Suprapubic skin (tissue), 4 donors: ENCODE measurements around the gene ARHGAP4. TPM values are rescaled to one million over a fixed set of nuclear protein-coding genes. Genes with fewer than 3 reads are reported as not detected.

Experiments used
- DNase-seq, 2 donors: peaks; one replicate each; pipeline ENCODE4 v3.0.0-alpha.2; 2019; ENCODE audit warnings: low spot score in 2 of 2
- H3K27ac ChIP-seq: fragments of 200-600 bp; sonication (generic); one replicate; pipeline ENCODE4 v1.5.1; 2019
- H3K27me3 ChIP-seq: fragments of 200-600 bp; sonication (generic); one replicate; pipeline ENCODE4 v1.5.1; 2019
- H3K36me3 ChIP-seq: fragments of 200-600 bp; sonication (generic); one replicate; pipeline ENCODE4 v1.5.1; 2019
- H3K4me1 ChIP-seq: fragments of 200-600 bp; sonication (generic); one replicate; pipeline ENCODE4 v1.5.1; 2019
- H3K4me3 ChIP-seq: fragments of 200-600 bp; sonication (generic); one replicate; pipeline ENCODE4 v1.5.1; 2019; ENCODE audit warnings: mild to moderate bottlenecking
- H3K9me3 ChIP-seq: fragments of 200-600 bp; sonication (generic); one replicate; pipeline ENCODE4 v1.5.1; 2019
- EP300 ChIP-seq: sonication (generic); formaldehyde crosslinking; IDR thresholded peaks from one replicate; pipeline ENCODE4 v1.6.1; 2017; ENCODE audit warnings: antibody characterized with exemption
- POLR2A ChIP-seq, 2 donors: fragments of 450-650 bp; IDR thresholded peaks; one replicate each; pipeline ENCODE4 v1.6.1; 2017; ENCODE audit warnings: antibody characterized with exemption in 2 of 2, mild to moderate bottlenecking in 2 of 2, moderate library complexity in 2 of 2
- POLR2AphosphoS5 ChIP-seq, 3 donors: sonication (generic); formaldehyde crosslinking; IDR thresholded peaks; one replicate each; pipeline ENCODE4 v1.6.1; 2017; ENCODE audit warnings: antibody characterized with exemption in 3 of 3
- WGBS: methylation state at CpG from one replicate; pipeline ENCODE4 v1.1.5; 2018; 5-methylcytosine and 5-hydroxymethylcytosine counted together
- total RNA-seq, 4 donors: library from RNA; depleted of rRNA; stranded (reverse); fragments of >200 nt; gene quantifications; one replicate each; pipeline ENCODE4 v1.1.0, GENCODE V29; 2016
- TF ChIP-seq, protein P1 (sequence below), 2 donors: fragments of 200-600 bp in 1 of 2; fragments of 450-650 bp in 1 of 2; sonication (generic) in 1 of 2; IDR thresholded peaks; one replicate each; pipeline ENCODE4 v1.5.1; 2016 to 2019; ENCODE audit warnings: antibody characterized with exemption in 2 of 2, mild to moderate bottlenecking in 1 of 2, moderate library complexity in 1 of 2

ARHGAP4 gene
- total RNA-seq, 4 donors from 2014 or later: 4.8 to 17.6 (median 9.6) TPM

DNA sequence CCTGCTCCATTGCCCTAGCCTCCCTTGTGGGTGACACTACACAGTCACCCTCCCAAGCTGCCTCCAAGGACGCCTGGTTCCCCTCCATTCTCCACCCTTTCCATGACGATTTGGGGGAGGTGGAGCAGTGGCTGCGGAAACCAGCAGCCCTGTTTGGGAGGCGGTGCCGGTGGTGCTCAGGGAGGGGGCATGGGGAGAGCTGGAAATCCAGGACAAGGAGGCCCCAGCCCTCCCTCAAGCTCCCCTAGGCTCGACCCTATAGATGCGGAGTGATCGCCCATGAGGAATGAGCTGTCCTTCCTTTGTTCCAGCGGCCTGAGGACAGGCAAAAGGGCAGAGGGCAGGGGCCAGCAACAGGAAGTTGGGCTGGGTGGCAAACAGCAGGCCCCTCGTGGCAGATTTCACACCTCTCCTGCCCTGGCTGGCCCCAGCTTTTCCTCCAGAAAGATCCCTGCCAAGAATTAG is 22.0 kb upstream of the ARHGAP4 start:
- no peak for DNase-seq
- no peak overlapping the region for H3K27ac ChIP-seq
- H3K36me3 ChIP-seq: peaks cover 41% of the 10 kb centered on the region
- no peaks in the 10 kb centered on the region for H3K9me3 ChIP-seq
- TF ChIP-seq, protein P1, sequence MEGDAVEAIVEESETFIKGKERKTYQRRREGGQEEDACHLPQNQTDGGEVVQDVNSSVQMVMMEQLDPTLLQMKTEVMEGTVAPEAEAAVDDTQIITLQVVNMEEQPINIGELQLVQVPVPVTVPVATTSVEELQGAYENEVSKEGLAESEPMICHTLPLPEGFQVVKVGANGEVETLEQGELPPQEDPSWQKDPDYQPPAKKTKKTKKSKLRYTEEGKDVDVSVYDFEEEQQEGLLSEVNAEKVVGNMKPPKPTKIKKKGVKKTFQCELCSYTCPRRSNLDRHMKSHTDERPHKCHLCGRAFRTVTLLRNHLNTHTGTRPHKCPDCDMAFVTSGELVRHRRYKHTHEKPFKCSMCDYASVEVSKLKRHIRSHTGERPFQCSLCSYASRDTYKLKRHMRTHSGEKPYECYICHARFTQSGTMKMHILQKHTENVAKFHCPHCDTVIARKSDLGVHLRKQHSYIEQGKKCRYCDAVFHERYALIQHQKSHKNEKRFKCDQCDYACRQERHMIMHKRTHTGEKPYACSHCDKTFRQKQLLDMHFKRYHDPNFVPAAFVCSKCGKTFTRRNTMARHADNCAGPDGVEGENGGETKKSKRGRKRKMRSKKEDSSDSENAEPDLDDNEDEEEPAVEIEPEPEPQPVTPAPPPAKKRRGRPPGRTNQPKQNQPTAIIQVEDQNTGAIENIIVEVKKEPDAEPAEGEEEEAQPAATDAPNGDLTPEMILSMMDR (IDR thresholded peaks at IDR 0.05): no peak
- TF ChIP-seq POLR2A (IDR thresholded peaks at IDR 0.05): no peak
- no peak for TF ChIP-seq EP300
- no peak for TF ChIP-seq POLR2AphosphoS5 (IDR thresholded peaks at IDR 0.05)
- 79% methylated on average over 10 of the region's 10 CpGs for WGBS
- H3K4me3 ChIP-seq: no peak overlapping the region
- no peaks in the 10 kb centered on the region for H3K27me3 ChIP-seq
- H3K4me1 ChIP-seq: peaks cover 13% of the 10 kb centered on the region

- 55% methylated on average over 11 of the region's 19 CpGs for WGBS
- no peaks in the 10 kb centered on the region for H3K9me3 ChIP-seq
- TF ChIP-seq, protein P1 (IDR thresholded peaks at IDR 0.05): peak; percentile 26 to 70
- no peak for TF ChIP-seq POLR2A (IDR thresholded peaks at IDR 0.05)
- no peak for TF ChIP-seq POLR2AphosphoS5 (IDR thresholded peaks at IDR 0.05)
- no peak for TF ChIP-seq EP300
- H3K27ac ChIP-seq: no peak overlapping the region
- no peak for DNase-seq
- H3K4me3 ChIP-seq: no peak overlapping the region
- peaks cover 34% of the 10 kb centered on the region for H3K36me3 ChIP-seq
- no peaks in the 10 kb centered on the region for H3K27me3 ChIP-seq
- H3K4me1 ChIP-seq: peaks cover 13% of the 10 kb centered on the region
Observed at GRCh38 chrX:153947009-153947769, 21.1 kb upstream of the ARHGAP4 start.

DNA sequence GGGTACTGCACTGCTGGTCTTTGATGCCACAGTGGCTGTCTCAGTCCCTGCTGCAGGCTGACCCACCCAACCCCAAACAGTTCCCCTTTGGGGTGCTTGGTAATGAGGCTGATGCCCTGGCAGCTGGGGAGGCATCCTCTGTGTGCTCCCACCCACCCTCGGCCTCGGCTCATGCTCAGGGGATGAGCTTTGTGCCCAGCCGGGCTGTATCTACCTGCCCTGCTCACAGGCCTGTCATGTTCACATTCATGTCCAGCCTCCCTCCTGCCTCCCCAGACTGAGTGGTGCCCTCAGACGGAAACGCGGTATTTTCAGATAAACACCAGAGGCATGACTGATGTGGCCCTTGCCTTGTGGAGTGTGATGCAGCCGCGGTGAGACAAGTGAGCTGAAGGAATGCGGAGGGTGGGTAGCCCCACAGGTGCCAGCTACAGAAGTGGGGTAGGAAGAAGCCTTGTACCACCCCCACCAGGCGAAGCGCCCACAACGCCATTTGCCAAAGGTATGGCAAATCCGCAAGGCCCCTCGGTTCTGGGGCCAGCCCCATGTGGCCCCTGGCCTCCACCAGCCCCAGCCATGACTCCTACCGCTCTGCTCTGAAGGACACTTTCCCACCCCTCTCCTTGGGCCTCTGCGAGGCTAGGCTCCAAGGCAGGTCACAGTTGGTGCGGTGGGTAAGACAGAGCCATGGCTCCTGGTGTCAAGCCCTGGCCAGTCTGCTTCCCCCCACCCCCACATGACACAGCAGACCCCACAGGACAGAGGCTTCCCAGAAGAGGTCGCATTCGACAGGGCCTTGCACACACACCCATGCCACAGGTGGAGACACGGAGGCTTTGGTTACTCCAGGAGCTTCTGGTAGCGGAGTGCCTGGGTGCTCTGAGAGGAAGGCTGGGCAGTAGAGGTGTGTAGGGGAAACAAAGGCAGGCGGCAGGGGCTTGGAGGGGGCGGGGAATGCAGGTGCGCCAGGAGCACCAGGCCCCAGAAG is 20.2 kb upstream of the ARHGAP4 start:
- TF ChIP-seq POLR2AphosphoS5 (IDR thresholded peaks at IDR 0.05): no peak
- TF ChIP-seq, protein P1 (IDR thresholded peaks at IDR 0.05): no peak
- no peak for TF ChIP-seq POLR2A (IDR thresholded peaks at IDR 0.05)
- no peak for TF ChIP-seq EP300
- Histone ChIP-seq H3K27ac (no peak overlapping the region), H3K9me3 (no peaks in the 10 kb centered on the region), H3K27me3 (no peaks in the 10 kb centered on the region), H3K4me3 (no peak overlapping the region), H3K4me1 (peaks cover 13% of the 10 kb centered on the region), H3K36me3 (peaks cover 25% of the 10 kb centered on the region)
- WGBS: 91% methylated on average over 17 of the region's 24 CpGs
- no peak for DNase-seq

GRCh38 chrX:153944800-153945150 is 18.7 kb upstream of the ARHGAP4 start:
- 47% methylated on average over 6 of the region's 6 CpGs for WGBS
- Histone ChIP-seq H3K27me3 (no peaks in the 10 kb centered on the region), H3K27ac (no peak overlapping the region), H3K9me3 (no peaks in the 10 kb centered on the region), H3K4me3 (peak overlapping the region; percentile 39), H3K4me1 (peaks cover 13% of the 10 kb centered on the region), H3K36me3 (peaks cover 10% of the 10 kb centered on the region)
- TF ChIP-seq EP300: no peak
- TF ChIP-seq POLR2AphosphoS5 (IDR thresholded peaks at IDR 0.05): no peak
- TF ChIP-seq, protein P1 (IDR thresholded peaks at IDR 0.05): no peak
- no peak for TF ChIP-seq POLR2A (IDR thresholded peaks at IDR 0.05)
- DNase-seq: no peak
